ENCODE data around the gene ANKLE2.
"Not testable (repeated sequence)": the region's sequence is repeated elsewhere in the genome, so short reads cannot be mapped to it uniquely, and the experiment has no call there.

Gene ANKLE2

DNA sequence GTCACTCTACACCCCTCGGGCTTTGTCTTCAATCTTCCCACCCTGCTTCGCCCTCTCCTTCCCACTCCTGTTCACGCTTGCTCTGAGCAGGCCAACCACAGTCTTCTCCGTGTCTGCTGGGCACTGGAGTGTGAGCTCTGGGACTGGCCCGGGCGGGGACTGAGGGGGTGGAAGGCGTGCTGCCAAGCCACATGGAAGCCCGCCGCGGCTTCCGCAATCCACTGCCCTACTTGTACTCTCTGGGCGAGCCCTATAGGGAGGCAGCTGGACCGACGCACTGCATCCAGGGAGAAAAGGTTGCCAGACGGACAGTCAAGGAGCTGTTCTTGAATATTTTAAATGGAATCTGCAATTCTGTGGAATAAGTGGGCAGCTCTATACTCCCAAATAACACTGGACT is 42.3 kb upstream of the ANKLE2 start:
- Histone ChIP-seq H3K27ac (no peak overlapping the region), H3K27me3 (ENCODE audit: insufficient read depth, low read depth, severe bottlenecking) (no peaks in the 10 kb centered on the region), H3K36me3 (peaks cover 76% of the 10 kb centered on the region), H3K4me3 (ENCODE audit: low read depth, low read length) (no peak overlapping the region), H3K9me3 (ENCODE audit: severe bottlenecking) (no peaks in the 10 kb centered on the region)
- no peak for DNase-seq
- TF ChIP-seq, protein P1, sequence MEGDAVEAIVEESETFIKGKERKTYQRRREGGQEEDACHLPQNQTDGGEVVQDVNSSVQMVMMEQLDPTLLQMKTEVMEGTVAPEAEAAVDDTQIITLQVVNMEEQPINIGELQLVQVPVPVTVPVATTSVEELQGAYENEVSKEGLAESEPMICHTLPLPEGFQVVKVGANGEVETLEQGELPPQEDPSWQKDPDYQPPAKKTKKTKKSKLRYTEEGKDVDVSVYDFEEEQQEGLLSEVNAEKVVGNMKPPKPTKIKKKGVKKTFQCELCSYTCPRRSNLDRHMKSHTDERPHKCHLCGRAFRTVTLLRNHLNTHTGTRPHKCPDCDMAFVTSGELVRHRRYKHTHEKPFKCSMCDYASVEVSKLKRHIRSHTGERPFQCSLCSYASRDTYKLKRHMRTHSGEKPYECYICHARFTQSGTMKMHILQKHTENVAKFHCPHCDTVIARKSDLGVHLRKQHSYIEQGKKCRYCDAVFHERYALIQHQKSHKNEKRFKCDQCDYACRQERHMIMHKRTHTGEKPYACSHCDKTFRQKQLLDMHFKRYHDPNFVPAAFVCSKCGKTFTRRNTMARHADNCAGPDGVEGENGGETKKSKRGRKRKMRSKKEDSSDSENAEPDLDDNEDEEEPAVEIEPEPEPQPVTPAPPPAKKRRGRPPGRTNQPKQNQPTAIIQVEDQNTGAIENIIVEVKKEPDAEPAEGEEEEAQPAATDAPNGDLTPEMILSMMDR (IDR thresholded peaks at IDR 0.05; ENCODE audit: low read depth, low read length), result no peak

DNA sequence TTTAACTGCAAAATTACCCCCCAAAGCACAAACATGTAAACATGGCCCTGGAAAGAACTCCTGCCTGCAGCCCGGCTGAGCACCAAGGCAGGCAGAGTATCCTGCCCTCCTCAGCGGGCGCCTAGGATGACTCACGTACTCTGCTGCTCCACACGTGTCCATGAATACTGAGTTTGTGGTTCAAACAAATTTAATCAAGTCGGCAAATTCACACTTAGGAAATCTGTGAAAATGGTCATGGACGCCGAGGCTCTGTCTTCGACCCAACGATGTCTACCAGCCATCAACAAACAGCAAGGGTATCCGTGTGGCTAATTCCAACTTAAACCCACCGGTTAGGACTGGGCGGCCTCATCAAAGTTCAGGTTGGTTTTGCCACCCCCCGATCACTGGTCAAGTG is 41.5 kb upstream of the ANKLE2 start:
- Histone ChIP-seq H3K36me3 (peaks cover 74% of the 10 kb centered on the region), H3K27me3 (ENCODE audit: insufficient read depth, low read depth, severe bottlenecking) (no peaks in the 10 kb centered on the region), H3K4me3 (ENCODE audit: low read depth, low read length) (no peak overlapping the region), H3K27ac (no peak overlapping the region), H3K9me3 (ENCODE audit: severe bottlenecking) (no peaks in the 10 kb centered on the region)
- TF ChIP-seq, protein P1 (IDR thresholded peaks at IDR 0.05; ENCODE audit: low read depth, low read length), result no peak
- DNase-seq, result no peak

DNA sequence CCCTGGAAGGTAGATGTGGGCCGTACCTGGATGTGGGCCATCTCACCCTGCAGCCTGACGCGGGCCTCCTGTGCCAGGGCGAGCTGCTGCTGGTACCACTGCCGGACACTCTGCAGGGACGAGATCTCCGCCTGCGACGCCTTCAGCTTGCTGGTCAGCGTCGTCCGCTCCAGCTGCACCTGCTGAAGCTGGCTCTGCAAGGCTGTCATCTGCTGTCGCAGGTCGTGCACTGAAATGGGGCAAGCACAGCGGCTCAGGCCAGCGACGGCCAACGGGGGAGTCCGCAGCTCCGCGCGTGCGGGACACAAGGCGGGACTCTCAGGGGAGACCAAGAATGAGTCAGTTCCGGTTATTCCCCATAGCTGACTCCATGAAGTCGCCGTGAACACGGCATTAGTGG is 40.1 kb upstream of the ANKLE2 start:
- Histone ChIP-seq H3K9me3 (ENCODE audit: severe bottlenecking) (no peaks in the 10 kb centered on the region), H3K36me3 (peaks cover 70% of the 10 kb centered on the region), H3K27ac (no peak overlapping the region), H3K27me3 (ENCODE audit: insufficient read depth, low read depth, severe bottlenecking) (no peaks in the 10 kb centered on the region), H3K4me3 (ENCODE audit: low read depth, low read length) (no peak overlapping the region)
- TF ChIP-seq, protein P1 (IDR thresholded peaks at IDR 0.05; ENCODE audit: low read depth, low read length), result no peak
- DNase-seq, result no peak

DNA sequence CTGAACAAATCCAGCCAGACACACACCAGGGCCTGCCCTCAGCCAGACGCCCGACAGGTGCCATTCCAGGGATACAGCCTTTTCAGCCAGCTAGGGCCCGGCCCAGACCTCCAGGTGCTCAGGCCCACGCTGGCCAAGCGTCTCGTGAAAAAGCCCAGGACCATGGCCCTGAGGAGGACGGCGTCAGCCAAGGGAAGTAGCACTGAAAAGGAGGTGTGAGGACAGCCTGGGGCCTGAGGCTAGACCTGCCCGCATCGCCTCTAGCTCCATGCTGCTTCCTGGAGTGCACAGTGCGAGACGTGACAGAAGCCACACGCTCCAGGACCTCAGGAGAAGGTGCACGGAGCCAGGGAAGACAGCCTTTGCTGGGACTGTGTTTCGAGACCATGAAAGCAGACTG is 37.2 kb upstream of the ANKLE2 start:
- Histone ChIP-seq H3K4me3 (ENCODE audit: low read depth, low read length) (no peak overlapping the region), H3K9me3 (ENCODE audit: severe bottlenecking) (no peaks in the 10 kb centered on the region), H3K27ac (no peak overlapping the region), H3K36me3 (peaks cover 68% of the 10 kb centered on the region), H3K27me3 (ENCODE audit: insufficient read depth, low read depth, severe bottlenecking) (no peaks in the 10 kb centered on the region)
- DNase-seq, result no peak
- TF ChIP-seq, protein P1 (IDR thresholded peaks at IDR 0.05; ENCODE audit: low read depth, low read length), result no peak

DNA sequence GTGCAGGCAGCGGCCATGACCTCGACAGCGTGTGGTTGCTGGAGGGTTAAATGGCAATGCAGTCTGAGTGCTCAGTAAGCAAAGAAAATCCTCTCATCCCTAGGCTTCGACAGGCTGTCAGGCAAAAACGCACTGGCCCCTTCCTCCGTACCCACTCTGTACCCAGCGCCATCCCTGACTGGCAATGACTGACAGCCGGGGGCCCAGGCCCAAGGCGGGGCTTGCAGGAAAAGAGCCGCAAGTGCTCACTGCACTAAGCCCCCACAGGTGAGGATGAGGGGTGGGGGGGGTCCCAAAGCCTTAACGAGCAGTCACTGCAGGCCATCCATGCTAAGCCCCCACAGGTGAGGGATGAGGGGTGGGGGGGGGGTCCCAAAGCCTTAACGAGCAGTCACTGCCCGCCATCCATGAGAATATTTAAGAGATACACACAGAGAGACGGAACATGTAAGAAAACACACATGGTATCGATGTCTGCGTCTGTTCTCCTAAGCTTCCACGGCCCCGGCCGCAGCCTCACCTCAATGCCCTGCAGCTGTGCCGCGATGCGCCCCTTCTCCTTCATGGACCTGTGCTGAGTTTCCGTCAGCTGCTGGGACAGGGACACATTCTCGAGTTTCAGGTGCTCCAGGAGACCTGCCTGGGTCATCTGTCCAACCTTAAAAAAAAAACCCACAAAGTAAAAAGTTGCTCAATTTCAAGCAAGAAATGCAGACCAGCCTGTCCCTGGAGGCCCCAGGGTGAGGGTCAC is 36.4 kb upstream of the ANKLE2 start:
- H3K36me3 ChIP-seq, result peaks cover 62% of the 10 kb centered on the region
- no peak overlapping the region for H3K4me3 ChIP-seq (ENCODE audit: low read depth, low read length)
- DNase-seq, result no peak
- H3K9me3 ChIP-seq (ENCODE audit: severe bottlenecking), result no peaks in the 10 kb centered on the region
- TF ChIP-seq, protein P1 (IDR thresholded peaks at IDR 0.05; ENCODE audit: low read depth, low read length), result no peak
- no peaks in the 10 kb centered on the region for H3K27me3 ChIP-seq (ENCODE audit: insufficient read depth, low read depth, severe bottlenecking)
- no peak overlapping the region for H3K27ac ChIP-seq

DNA sequence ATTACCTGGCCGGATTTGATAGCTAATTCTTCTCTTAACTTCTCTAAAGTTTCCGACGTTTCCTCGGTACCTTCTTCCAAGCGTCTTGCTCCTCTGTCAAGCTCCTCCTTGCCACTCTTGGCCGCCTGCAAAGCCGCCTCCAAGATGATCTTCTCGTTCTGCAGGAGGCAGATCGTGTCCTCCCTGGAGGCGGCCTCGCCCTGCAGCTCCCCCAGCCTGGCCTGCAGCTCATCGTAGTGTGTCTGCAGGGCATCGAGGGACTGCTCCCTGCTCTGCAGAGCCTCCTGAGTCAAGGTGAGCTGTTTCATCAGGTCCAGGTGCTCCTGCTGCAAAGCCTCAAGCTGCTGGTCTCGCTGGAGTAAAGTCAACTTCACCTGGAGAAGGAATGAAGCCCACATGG is 34.2 kb upstream of the ANKLE2 start:
- no peaks in the 10 kb centered on the region for H3K9me3 ChIP-seq (ENCODE audit: severe bottlenecking)
- no peak for DNase-seq
- TF ChIP-seq, protein P1 (IDR thresholded peaks at IDR 0.05; ENCODE audit: low read depth, low read length), result no peak
- no peak overlapping the region for H3K4me3 ChIP-seq (ENCODE audit: low read depth, low read length)
- H3K36me3 ChIP-seq, result peaks cover 45% of the 10 kb centered on the region
- H3K27ac ChIP-seq, result no peak overlapping the region
- H3K27me3 ChIP-seq (ENCODE audit: insufficient read depth, low read depth, severe bottlenecking), result no peaks in the 10 kb centered on the region

DNA sequence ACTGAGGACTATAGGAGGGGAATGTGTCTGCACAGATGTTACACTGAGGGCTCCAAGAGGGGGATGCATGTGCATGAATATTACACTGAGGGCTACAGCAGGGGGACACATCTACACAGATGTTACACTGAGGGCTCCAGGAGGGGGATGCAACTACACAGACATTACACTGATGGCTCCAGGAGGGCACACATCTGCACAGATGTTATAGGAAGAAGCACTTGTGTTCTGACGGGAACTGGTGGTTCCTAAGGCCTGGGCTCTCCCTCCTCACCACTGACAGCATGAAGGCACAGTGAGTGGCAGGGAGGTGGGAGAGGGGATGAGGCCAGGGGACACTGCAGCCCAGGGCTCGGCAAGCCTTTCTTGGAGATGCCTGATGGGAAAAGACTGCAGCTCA is 30.3 kb upstream of the ANKLE2 start:
- H3K36me3 ChIP-seq, result peaks cover 42% of the 10 kb centered on the region
- not testable (repeated sequence) for H3K4me3 ChIP-seq (ENCODE audit: low read depth, low read length); H3K27ac ChIP-seq; H3K9me3 ChIP-seq (ENCODE audit: severe bottlenecking); DNase-seq; H3K27me3 ChIP-seq (ENCODE audit: insufficient read depth, low read depth, severe bottlenecking)

Measured in WERI-Rb-1 (cell line).